AG09309 (cell line): ENCODE results near the gene PRDM5.

Source experiments
- DNase-seq: peaks from one replicate; pipeline ENCODE4 v3.0.0-alpha.2; 2010; ENCODE audit warnings: low read depth
- H3K4me3 ChIP-seq: 2 replicates; pipeline ENCODE4 v1.5.1; 2011; ENCODE audit warnings: mild to moderate bottlenecking, low read depth, low read length, moderate library complexity; ENCODE audit not compliant: control insufficient read depth
- CTCF ChIP-seq: IDR thresholded peaks from 2 replicates; pipeline ENCODE4 v1.5.1; 2011; ENCODE audit warnings: mild to moderate bottlenecking, low read depth, low read length, inconsistent platforms; ENCODE audit not compliant: insufficient read depth, control insufficient read depth; ENCODE audit errors: missing control alignments

The PRDM5 gene

DNA sequence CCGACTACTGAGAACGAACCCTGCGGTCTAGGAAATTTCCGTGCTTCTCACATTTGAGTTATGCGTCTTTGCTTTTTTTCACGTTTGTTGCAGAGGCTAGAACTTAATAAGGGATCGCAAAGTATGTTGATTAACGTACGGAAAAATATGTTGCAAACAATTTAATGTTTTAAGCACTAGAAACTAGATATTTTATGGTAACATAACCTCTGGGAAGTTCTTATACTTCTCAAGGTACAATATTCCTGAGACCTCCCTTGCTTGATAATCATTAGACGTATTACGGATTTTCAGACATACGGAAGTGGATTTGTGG lies 639 bp upstream of the PRDM5 start:
- H3K4me3 ChIP-seq = peak overlapping the region; percentile 57
- no peak for DNase-seq
- TF ChIP-seq CTCF = no peak

GRCh38 chr4:120921456-120922380 lies 808 bp downstream of the PRDM5 start:
- no peak for DNase-seq
- TF ChIP-seq CTCF = no peak
- H3K4me3 ChIP-seq = peak overlapping the region; percentile 57

- DNase-seq = no peak
- no peak overlapping the region for H3K4me3 ChIP-seq
- no peak for TF ChIP-seq CTCF
These were observed 1.9 kb downstream of the PRDM5 start for GRCh38 chr4:120920666-120921065.

GRCh38 chr4:120919358-120919757 lies 3.2 kb downstream of the PRDM5 start:
- TF ChIP-seq CTCF = no peak
- DNase-seq = no peak
- H3K4me3 ChIP-seq = no peak overlapping the region

DNA sequence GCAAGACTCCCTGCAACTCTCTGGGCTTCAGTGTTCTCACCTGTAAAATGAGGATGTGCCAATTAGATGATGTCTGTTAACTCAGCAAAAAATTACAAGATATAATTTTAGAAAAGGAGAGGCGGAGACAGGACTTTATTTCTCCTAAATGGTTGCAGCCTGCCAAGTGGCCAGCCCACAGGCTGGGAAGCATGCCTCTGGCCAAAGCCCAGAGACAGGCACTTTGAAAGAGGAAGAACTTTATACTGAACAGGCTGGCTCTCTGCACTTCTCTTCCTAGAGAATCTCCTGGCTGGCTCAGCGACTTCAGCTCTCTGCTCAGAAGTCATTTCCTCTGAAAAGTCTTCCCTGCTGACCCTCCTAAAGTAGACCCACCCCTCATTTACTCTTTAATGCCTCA lies 3.7 kb downstream of the PRDM5 start:
- H3K4me3 ChIP-seq = no peak overlapping the region
- DNase-seq = no peak
- no peak for TF ChIP-seq CTCF

- no peak for TF ChIP-seq CTCF
- no peak overlapping the region for H3K4me3 ChIP-seq
- no peak for DNase-seq
These were observed 4.4 kb downstream of the PRDM5 start for GRCh38 chr4:120918092-120918491.
